PC-9 (cell line): ENCODE data around the gene SLC38A7. TPM values are rescaled to one million over a fixed set of nuclear protein-coding genes. Genes with fewer than 3 reads are reported as not detected.

Experiments used
- BruUV-seq: library from RNA; stranded (reverse); fragments of 400-500 nt; replicated peaks from 2 replicates; lab custom pipeline; 2021; lab: Mats Ljungman, UMichigan
- CTCF ChIA-PET: fragments of 300-600 bp; sonication (Branson Sonifier 250); formaldehyde crosslinking; loops from one replicate; lab custom pipeline; 2022; ENCODE audit warnings: antibody characterized with exemption; lab: Charles Lee
- POLR2A ChIA-PET: fragments of 300-600 bp; sonication (Branson Sonifier 250); formaldehyde crosslinking; loops from one replicate; lab custom pipeline; 2022; ENCODE audit warnings: antibody characterized with exemption; ENCODE audit not compliant: unreplicated experiment; lab: Charles Lee
- DNase-seq, 2 experiments: peaks; one replicate each; pipeline versions ENCODE4 v3.0.0 to v3.0.0-alpha.2; 2015 to 2022; ENCODE audit warnings: mixed read lengths in 1 of 2
- H2AFZ ChIP-seq: fragments of 200-600 bp; sonication (generic); 2 replicates; pipeline ENCODE4 v1.8.1; 2017; ENCODE audit warnings: antibody characterized with exemption
- H3F3A ChIP-seq: fragments of 200-600 bp; sonication (generic); 2 replicates; pipeline ENCODE4 v1.8.1; 2017; ENCODE audit warnings: antibody characterized with exemption, mild to moderate bottlenecking, low read depth; ENCODE audit not compliant: insufficient read depth
- H3K27ac ChIP-seq: fragments of 200-600 bp; sonication (generic); 2 replicates; pipeline ENCODE4 v1.6.1; 2016; ENCODE audit warnings: mixed run types
- H3K27me3 ChIP-seq: fragments of 200-600 bp; sonication (generic); 2 replicates; pipeline ENCODE4 v1.6.1; 2016; ENCODE audit warnings: low read depth, mixed run types; ENCODE audit not compliant: insufficient read depth
- H3K36me3 ChIP-seq: fragments of 200-600 bp; sonication (generic); 2 replicates; pipeline ENCODE4 v1.6.1; 2016; ENCODE audit warnings: low read depth, mixed run types
- H3K4me1 ChIP-seq: fragments of 200-600 bp; sonication (generic); replicated peaks from 2 replicates; pipeline ENCODE4 v1.6.1; 2016; ENCODE audit warnings: mixed run types; ENCODE audit not compliant: insufficient read depth
- H3K4me2 ChIP-seq: fragments of 200-600 bp; sonication (generic); 2 replicates; pipeline ENCODE4 v1.6.1; 2017; ENCODE audit warnings: mixed run types
- H3K4me3 ChIP-seq: fragments of 200-600 bp; sonication (generic); 2 replicates; pipeline ENCODE4 v1.6.1; 2016; ENCODE audit warnings: mixed run types
- H3K79me2 ChIP-seq: fragments of 200-600 bp; sonication (generic); 2 replicates; pipeline ENCODE4 v1.6.1; 2017; ENCODE audit warnings: low read depth, mixed run types
- H3K9me2 ChIP-seq: fragments of 200-600 bp; sonication (generic); 2 replicates; pipeline ENCODE4 v1.8.1; 2017; ENCODE audit warnings: mild to moderate bottlenecking; ENCODE audit not compliant: insufficient read depth
- H3K9me3 ChIP-seq: fragments of 200-600 bp; sonication (generic); 2 replicates; pipeline ENCODE4 v1.8.1; 2016; ENCODE audit warnings: low read depth; ENCODE audit not compliant: insufficient read depth
- H4K20me1 ChIP-seq: fragments of 200-600 bp; sonication (generic); 2 replicates; pipeline ENCODE4 v1.8.1; 2017; ENCODE audit not compliant: insufficient read depth
- EZH2 ChIP-seq: fragments of 200-600 bp; sonication (generic); IDR thresholded peaks from 2 replicates; pipeline ENCODE4 v1.8.0; 2017; ENCODE audit warnings: antibody characterized with exemption, low read depth
- intact Hi-C: fragments of 100-400 bp; cut with micrococcal nuclease; formaldehyde crosslinking; loops from one replicate; pipeline ENCODE4 v1.10.0; 2022; ENCODE audit not compliant: unreplicated experiment
- total RNA-seq: library from RNA; stranded (reverse); gene quantifications from 2 replicates; pipeline ENCODE4 v1.2.3, GENCODE V29; 2021
- TF ChIP-seq, protein P1 (sequence below): fragments of 200-600 bp; sonication (generic); conservative IDR thresholded peaks from 2 replicates; pipeline ENCODE4 v1.6.1; 2017; ENCODE audit warnings: mixed run types, antibody characterized with exemption, mild to moderate bottlenecking, moderate library complexity

SLC38A7 gene
- total RNA-seq, 1 experiment from 2014 or later: 18.6 TPM

DNA sequence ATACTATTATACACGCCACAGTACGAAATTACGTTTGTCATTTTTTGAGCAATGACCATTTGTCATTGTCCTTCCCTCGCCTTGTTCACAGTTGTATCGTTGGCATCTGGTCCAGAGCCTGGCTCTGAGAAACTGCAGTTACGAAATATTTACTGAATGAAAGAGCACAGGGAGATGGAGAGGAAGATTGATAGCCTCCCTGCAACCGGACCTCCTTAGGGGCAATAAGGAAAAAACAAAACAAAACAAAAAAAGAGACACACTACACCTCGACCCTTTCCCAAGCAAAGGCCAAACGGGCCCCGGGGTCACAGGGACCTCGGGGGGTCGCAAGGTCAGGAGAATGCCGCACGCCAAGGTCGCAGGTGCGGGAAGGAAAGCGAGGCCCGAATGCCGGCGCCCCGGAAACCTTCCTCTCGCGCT is 48.7 kb upstream of the SLC38A7 start:
- Histone ChIP-seq H3K4me3 (peak overlapping the region; percentile 83), H3F3A (no peaks in the 10 kb centered on the region), H3K9me3 (no peaks in the 10 kb centered on the region), H3K4me1 (peaks cover 18% of the 10 kb centered on the region), H3K36me3 (peaks cover 6% of the 10 kb centered on the region; the same call in 1 of the 2 replicates), H3K27ac (peak overlapping the region; percentile 13; the same call in 1 of the 2 replicates), H3K27me3 (no peaks in the 10 kb centered on the region), H3K79me2 (peaks cover 52% of the 10 kb centered on the region), H2AFZ (peak overlapping the region; percentile 99), H3K4me2 (peak overlapping the region; percentile 94), H4K20me1 (peaks cover 44% of the 10 kb centered on the region), H3K9me2 (no peaks in the 10 kb centered on the region)
- TF ChIP-seq, protein P1, sequence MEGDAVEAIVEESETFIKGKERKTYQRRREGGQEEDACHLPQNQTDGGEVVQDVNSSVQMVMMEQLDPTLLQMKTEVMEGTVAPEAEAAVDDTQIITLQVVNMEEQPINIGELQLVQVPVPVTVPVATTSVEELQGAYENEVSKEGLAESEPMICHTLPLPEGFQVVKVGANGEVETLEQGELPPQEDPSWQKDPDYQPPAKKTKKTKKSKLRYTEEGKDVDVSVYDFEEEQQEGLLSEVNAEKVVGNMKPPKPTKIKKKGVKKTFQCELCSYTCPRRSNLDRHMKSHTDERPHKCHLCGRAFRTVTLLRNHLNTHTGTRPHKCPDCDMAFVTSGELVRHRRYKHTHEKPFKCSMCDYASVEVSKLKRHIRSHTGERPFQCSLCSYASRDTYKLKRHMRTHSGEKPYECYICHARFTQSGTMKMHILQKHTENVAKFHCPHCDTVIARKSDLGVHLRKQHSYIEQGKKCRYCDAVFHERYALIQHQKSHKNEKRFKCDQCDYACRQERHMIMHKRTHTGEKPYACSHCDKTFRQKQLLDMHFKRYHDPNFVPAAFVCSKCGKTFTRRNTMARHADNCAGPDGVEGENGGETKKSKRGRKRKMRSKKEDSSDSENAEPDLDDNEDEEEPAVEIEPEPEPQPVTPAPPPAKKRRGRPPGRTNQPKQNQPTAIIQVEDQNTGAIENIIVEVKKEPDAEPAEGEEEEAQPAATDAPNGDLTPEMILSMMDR: no peak
- no peak for TF ChIP-seq EZH2
- intact Hi-C loops: no loop called here
- no peak for DNase-seq
- no TSS peak for BruUV-seq
- CTCF ChIA-PET: no interaction called here
- POLR2A ChIA-PET: no interaction called here

DNA sequence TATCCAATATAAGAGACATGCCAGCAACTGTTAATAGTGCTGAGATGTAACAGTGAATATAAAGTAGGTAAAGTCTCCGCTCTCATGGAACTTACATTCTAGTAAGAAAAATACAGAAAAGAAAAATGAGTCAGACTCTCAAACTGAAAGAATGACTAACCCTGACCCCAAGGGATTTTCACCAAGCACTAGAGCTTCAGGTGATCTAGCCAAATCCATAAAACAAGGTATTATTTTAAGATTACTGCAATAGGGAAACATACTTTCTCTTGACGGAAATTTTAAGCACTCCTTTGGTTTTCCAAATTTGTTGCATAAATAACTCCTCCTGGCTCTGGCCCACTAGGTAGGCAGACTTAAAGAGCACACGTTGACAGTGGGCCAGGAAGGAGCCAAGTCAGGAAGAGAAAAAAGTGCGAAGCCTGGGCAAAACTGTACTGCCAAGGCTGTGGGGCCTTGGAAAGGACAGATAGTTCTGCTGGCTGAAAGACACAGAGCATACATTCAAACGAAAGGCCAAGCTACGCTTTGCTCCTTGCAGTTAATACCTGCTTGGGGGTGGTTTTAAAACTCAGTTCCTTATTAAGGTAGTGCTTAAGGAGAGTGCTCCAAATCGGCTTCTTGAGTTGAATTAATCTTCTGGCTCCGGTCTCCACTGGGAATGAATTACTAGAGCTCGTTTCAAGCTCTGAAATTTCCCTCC is 48.1 kb upstream of the SLC38A7 start:
- Histone ChIP-seq H3K9me3 (no peaks in the 10 kb centered on the region), H3K4me1 (peaks cover 18% of the 10 kb centered on the region), H3K79me2 (peaks cover 58% of the 10 kb centered on the region), H3F3A (no peaks in the 10 kb centered on the region), H3K36me3 (peaks cover 6% of the 10 kb centered on the region; the same call in 1 of the 2 replicates), H3K27ac (peak overlapping the region; percentile 13; the same call in 1 of the 2 replicates), H3K27me3 (no peaks in the 10 kb centered on the region), H2AFZ (peak overlapping the region; percentile 99; the same call in 1 of the 2 replicates), H3K9me2 (no peaks in the 10 kb centered on the region), H4K20me1 (peaks cover 48% of the 10 kb centered on the region), H3K4me2 (peak overlapping the region; percentile 94), H3K4me3 (peak overlapping the region; percentile 83)
- intact Hi-C loops: no loop called here
- ChIA-PET POLR2A (no interaction called here), CTCF (no interaction called here)
- no peak for TF ChIP-seq EZH2
- TF ChIP-seq, protein P1: no peak
- BruUV-seq: no TSS peak
- DNase-seq: no peak

DNA sequence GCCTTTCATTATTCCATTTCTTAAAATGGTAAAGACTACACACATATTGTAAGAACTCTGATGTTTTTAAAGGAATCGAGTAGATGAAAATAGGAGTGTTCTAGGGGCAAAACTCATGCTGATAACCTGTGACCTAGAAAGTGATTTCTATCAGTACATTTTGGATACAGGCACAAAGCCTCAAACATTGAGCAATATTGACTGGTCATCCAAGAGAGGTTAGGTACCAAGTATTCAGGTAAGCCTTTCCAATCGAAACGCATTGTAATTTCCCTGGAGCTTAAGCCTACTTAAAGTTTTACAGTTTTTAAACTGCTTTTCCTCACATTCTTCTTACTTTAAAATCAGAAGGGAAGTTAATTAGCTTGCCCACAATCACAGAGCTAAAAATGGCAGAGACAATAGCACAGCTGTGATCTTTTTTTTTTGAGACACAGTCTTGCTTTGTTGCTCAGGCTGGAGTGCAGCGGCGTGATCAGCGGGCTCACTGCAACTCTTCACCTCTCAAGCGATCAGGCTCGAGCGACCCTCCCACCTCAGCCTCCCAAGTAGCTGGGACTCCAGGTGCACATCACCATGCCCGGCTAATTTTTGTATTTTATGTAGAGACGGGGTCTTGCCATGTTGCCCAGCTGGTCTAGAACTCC is 46.3 kb upstream of the SLC38A7 start:
- no peak for TF ChIP-seq EZH2
- TF ChIP-seq, protein P1: no peak
- ChIA-PET POLR2A (no interaction called here), CTCF (no interaction called here)
- H3K79me2 ChIP-seq: peaks cover 68% of the 10 kb centered on the region
- no peak overlapping the region for H3K27ac ChIP-seq
- H3K4me2 ChIP-seq: no peak overlapping the region
- peaks cover 50% of the 10 kb centered on the region for H4K20me1 ChIP-seq
- peaks cover 18% of the 10 kb centered on the region for H3K4me1 ChIP-seq
- H3K4me3 ChIP-seq: no peak overlapping the region
- peaks cover 6% of the 10 kb centered on the region; the same call in 1 of the 2 replicates for H3K36me3 ChIP-seq
- intact Hi-C loops: no loop called here
- no peaks in the 10 kb centered on the region for H3K27me3 ChIP-seq
- BruUV-seq: TSS peak; percentile 4
- no peak for DNase-seq
- H3K9me2 ChIP-seq: no peaks in the 10 kb centered on the region
- H3K9me3 ChIP-seq: no peaks in the 10 kb centered on the region
- H3F3A ChIP-seq: no peaks in the 10 kb centered on the region
- H2AFZ ChIP-seq: no peak overlapping the region
